Activated CD4-positive, alpha-beta T cell treated with anti-CD3 and anti-CD28 coated beads, Interleukin-2, amount 50 U/mL, for 1 hour (primary cell): ENCODE data around the gene PIM3.
A peak's percentile ranks its signal among the peaks of the same experiment; 100 is the strongest.

Experiments used
- DNase-seq: peaks from one replicate; pipeline ENCODE4 v3.0.0-alpha.2; 2020

PIM3 gene

DNA sequence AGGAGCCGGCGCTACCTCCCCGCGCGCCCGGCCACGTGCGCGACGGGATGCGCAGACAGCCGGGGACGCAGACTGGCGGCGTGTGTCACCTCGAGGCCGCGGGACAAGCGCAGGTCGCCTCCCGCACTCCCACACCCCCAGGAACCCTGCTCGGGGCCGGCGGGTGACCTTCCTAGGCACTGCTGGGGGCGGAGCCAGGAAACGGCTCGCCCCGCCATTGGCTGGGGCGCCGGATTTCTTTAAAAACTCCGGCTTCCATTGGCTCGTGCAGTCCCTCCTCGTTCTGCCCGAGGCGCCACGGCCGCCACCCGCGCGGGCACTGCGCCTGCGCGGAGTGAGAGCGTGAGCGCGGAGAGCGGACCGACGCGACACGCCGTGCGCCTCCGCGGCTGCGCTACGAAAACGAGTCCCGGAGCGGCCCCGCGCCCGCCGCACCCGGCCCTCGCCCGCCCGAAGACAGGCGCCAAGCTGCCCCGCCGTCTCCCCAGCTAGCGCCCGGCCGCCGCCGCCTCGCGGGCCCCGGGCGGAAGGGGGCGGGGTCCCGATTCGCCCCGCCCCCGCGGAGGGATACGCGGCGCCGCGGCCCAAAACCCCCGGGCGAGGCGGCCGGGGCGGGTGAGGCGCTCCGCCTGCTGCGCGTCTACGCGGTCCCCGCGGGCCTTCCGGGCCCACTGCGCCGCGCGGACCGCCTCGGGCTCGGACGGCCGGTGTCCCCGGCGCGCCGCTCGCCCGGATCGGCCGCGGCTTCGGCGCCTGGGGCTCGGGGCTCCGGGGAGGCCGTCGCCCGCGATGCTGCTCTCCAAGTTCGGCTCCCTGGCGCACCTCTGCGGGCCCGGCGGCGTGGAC is at the start of gene PIM3:
Gene PIM3, plus strand, starts transcription at position 614 of the 846 bp plus-strand sequence. Its CDS starts 176 bp downstream, at position 790.
- peak; percentile 86 for DNase-seq

DNA sequence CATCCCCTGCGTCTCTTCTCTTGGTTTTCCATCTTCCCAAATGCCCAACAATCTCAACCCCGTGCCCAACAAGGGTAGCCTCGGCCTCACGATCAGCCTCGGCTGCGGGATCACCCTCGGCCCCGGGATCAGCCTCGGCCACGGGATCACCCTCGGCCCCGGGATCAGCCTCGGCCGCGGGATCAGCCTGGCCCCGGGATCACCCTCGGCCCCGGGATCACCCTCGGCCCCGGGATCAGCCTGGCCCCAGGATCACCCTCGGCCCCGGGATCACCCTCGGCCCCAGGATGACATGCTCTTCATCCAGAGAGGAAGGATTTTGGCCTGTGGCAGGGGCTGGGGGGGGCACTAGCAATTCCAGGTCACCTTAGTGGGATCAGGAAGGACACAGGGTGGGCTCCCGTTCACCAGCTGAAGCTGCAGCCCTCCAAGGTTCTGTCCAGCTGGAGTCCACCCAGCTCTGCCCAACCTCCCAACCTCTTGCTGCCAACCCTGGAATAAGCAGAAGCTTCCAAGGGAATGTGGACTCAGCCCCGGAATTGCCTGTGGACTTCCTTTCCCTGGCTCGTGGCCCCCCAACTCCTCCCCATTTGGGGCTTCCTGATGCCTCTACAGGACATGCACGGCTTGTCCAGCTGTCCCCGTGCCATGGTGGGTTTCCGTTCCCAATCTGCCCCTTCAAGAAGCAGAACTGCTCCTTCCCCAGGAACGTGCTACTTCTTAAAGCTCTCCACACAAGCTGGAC is 48.5 kb upstream of the PIM3 start:
- DNase-seq: no peak

DNA sequence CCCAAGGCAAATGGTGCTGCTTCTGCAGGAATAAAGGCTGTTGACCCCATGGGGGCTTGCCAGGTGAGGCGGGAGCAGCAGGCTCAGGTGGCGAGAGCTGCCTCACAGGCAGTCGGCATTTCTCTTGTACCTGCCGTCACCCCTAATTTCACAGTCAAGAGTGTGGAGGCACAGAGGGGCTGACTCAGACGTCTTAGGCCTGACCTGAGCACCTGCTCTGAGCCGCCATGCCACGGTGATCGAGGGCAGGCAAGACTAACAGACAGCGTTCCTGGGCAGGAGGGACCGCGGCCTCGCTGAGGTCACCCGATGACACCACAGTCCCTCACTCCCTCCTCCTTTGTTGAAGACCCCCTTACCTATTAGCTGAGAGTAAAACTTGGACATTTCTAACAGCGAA is 47.5 kb upstream of the PIM3 start:
- DNase-seq: no peak

DNA sequence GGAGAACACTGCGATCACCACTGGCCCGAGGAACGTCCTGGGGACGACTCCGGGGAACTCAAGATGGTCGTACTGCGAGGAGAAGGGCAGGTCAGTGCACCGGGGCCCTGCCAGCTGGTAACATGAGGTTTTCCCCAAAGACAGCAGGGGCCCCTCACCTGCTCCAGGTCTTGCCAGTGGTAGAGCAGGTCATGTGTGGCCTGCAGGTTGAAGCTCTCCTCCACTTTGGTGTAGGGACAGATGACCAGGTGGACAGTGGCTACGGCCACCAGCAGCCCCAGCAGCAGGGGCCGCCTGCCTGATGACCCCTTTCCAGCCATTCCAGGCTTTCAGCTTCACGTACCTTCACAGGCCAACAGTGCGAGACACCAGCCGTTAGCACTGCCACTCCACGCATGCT is 47.1 kb upstream of the PIM3 start:
- no peak for DNase-seq

DNA sequence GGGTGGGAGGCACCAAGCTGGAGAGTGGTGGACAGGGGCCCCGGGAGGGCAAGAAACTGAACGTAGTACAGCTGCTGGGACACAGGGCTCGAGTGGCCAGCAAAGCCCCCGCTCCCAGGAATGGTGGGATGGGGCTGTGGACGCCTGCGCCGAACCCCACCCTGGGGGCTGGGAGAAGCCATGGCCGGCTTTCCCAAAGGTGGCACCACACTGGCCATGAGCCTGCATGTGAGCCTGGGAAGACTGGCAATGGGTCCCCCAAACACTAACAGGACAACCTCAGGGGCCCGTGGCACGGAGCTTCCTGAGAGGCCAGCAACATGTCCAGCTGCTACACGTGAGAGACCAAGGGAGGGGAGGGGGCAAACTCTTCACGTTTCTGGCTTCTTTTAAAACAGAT is 46.3 kb upstream of the PIM3 start:
- no peak for DNase-seq

DNA sequence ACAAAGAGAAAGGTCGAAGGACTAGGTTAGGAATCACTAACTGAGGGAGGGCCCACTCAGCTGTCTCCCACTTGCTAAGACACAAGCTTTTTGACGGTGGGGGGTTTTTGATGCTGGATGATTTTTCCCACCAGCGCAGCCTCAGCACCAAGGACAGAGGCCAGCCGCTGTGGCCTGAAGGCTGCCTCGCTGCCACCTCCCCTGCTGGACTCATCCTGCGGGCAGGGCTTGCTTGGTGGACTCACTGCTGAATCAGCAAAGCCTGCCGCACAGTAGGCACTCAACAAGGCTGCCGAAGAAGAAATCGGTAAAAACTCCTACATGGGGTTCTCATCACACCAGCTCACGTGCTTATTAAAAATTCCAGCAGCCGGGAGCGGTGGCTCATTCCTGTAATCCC is 45.0 kb upstream of the PIM3 start:
- DNase-seq: no peak

DNA sequence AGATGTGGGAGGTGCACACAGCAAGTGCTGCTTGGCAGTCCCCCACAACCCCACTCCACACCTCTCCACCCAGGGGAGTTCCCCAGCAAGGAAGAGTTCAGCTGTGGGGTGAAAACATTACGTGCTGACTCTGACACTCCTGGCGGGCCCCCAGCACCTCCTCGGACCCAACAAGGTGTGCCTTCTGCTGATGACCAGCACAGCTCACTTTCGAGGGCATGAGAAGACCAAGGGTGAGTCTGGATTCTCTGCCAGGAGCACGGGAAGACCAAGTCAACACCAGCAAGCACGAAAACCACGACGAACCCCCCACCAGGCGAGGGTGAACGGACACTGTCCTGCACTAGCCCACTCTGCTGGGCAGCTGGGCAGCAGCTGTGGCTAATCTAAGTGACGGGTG is 43.7 kb upstream of the PIM3 start:
- DNase-seq: no peak

DNA sequence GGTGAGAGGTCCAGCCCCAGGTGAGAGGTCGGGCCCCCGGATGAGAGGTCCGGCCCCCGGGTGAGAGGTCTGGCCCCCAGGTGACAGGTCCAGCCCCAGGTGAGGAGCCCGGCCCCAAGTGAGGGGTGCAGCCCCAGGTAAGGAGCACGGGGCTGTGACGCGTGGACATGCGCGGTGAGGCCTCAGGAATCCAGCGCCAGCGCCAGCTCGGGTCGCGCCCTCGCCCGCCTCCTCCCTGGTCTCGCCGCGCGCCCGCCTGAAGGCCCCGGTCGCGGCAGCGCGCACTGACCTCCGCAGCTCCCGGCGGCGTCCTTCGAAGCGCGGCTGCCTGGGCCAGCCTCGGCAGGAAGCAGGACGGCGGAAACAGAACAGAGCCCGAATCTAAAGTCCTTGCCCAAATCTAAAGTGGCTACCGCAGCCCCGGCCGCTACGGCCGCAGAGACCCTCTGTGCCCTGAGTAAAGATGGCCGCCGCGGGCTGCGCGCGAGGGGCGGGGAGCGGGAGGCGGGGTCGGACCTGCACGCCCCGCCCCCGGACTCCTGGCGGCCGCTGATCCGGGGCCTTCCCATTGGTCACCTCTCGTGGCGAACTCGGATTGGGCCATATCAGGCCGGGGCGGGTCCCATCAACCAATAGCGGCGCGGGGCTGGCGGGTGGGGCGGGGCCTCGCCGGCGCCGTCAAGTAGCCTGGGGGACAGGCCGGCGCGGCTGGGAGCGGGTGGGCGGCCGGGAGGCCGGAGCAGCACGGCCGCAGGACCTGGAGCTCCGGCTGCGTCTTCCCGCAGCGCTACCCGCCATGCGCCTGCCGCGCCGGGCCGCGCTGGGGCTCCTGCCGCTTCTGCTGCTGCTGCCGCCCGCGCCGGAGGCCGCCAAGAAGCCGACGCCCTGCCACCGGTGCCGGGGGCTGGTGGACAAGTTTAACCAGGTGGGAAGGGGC is 42.3 kb upstream of the PIM3 start, which contains the start of the genes ALG12 and CRELD2:
Gene ALG12, minus strand, starts transcription at position 465 of the 937 bp plus-strand sequence. CDS start 4,673 bp downstream, outside the sequence.
Gene CRELD2, plus strand, starts transcription at position 661 of the 937 bp plus-strand sequence. Its CDS starts 136 bp downstream, at position 797.
- peak; percentile 96 for DNase-seq

DNA sequence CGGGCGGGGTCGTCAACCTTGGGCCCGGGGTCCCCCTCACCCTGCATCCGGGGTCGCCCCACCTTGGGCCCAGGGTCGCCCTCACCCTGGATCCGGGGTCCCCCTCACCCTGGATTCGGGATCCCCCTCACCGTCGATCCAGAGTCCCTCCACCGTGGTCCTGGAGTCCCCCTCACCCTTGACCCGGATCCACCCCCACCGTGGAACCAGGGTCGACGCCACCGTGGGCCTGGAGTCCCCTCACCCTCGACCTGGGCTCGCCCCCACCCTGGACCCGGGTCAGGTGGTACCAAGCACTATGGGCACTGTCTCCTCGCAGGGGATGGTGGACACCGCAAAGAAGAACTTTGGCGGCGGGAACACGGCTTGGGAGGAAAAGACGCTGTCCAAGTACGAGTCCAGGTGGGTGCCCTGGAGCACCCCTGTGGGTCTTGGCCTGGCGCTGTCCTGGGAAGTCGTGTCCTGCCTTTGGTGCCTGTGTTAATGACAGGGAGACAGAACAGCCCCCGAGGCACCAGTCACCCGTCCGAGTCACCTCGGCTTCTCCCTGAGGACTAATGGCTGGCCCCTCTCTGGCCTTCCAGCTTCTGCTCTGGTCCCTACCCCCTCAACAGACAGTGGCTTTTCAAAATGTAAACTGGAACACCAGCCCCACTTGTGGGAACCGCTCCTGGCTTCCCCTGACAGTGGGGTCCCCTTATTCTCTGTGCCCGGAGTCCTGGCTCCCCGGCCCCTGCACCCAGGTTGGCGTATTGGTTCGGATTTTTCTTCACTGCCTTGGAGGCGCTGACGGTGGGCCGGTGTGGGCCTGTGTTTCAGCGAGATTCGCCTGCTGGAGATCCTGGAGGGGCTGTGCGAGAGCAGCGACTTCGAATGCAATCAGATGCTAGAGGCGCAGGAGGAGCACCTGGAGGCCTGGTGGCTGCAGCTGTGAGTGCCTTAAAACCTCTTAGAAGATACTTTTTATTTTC is 41.4 kb upstream of the PIM3 start:
- no peak for DNase-seq

DNA sequence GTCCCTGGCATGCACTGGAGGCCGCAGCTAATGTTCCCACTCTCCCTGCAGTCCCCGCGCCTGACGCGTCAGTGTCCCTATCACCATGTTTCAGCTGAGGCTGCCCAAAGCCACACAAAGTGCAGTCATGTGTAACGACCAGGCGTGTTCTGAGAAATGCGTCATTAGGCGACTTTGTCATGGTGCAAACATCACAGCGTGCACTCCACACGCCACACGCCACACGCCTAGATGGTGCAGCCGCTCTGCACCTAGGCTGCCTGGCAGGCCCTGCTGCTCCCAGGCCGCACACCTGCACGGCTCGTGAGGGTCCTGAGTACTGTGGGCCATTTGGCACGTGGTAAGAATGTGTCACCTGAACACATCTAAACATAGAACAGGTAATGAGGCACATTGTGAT is 39.7 kb upstream of the PIM3 start:
- no peak for DNase-seq

DNA sequence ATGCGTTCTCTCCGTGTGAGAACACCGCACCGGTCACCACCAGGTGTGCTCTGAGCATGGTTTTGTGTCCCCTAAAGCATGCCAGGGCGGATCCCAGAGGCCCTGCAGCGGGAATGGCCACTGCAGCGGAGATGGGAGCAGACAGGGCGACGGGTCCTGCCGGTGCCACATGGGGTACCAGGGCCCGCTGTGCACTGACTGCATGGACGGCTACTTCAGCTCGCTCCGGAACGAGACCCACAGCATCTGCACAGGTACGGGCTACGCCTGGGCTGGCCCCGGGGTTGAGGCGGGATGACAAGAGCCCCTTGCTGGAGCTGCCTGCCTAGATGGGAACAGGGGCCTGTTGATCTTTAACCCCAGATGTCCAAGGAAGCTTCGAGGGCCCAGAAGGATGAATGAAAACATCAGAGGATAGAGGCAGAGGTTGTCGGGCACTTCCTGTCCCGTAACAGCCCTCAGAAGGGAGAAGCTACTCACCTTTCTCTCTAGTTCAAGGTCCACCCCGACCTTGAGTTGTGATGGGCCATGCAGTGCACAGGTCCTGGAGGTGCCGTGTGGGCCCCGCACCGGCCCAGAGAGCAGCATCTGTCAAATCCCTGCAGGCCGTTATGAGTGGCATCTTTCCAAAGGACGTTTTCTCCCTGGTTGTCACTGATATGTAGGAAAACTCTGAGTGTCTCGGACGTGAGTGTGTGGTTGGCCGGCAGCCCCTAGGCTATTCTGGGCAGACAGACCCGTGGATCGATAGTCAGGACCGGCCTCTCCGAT is 38.9 kb upstream of the PIM3 start:
- DNase-seq: no peak

DNA sequence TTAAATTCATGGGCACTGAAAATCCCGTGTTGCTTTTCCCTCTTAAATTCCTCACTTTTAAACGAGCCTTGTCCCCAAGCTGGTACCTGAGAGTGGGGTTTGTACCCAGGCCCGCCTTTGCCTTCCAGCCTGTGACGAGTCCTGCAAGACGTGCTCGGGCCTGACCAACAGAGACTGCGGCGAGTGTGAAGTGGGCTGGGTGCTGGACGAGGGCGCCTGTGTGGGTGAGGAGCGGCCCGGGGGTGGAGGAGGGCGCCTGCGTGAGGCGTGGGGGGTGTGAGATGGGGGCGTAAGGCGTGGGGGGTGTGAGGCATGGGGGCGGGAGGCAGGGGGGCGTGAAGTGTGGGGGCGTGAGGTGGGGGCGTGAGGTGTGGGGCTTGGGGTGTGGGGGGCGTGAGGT is 38.1 kb upstream of the PIM3 start:
- no peak for DNase-seq

DNA sequence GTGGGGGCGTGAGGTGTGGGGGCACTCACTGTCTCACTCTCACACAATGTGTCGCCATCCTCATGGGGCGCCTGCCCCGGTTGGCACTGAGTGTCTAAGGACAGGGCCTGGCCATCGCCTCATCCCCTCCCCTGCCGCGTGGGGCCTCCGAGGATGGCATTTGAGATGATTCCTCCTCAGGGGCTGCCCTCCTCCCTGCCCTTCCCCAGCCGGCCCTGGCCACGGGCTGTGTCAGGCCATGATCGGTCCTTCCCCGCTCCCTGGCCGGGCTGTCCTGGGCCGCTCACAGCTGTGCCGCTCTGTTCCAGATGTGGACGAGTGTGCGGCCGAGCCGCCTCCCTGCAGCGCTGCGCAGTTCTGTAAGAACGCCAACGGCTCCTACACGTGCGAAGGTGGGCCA is 37.6 kb upstream of the PIM3 start:
- no peak for DNase-seq

DNA sequence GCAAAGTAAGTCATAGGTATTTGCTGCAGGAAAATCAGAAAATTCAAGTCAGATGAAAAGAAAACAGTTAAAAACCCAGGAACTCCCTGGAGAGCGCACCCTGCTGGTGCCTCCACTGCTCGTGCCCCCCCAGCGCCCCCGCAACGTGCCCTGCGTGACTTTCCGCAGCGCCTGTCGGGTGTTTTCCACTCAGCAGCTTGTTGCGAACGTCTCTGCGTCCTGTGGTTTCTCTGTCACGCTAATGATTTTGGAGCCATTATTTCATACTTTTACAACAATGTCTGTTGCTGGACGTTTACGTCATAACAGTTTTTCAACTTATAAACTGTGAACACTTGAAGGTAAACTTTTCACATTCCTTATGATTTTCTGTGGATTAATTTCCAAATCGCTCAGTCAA is 37.1 kb upstream of the PIM3 start:
- DNase-seq: no peak

DNA sequence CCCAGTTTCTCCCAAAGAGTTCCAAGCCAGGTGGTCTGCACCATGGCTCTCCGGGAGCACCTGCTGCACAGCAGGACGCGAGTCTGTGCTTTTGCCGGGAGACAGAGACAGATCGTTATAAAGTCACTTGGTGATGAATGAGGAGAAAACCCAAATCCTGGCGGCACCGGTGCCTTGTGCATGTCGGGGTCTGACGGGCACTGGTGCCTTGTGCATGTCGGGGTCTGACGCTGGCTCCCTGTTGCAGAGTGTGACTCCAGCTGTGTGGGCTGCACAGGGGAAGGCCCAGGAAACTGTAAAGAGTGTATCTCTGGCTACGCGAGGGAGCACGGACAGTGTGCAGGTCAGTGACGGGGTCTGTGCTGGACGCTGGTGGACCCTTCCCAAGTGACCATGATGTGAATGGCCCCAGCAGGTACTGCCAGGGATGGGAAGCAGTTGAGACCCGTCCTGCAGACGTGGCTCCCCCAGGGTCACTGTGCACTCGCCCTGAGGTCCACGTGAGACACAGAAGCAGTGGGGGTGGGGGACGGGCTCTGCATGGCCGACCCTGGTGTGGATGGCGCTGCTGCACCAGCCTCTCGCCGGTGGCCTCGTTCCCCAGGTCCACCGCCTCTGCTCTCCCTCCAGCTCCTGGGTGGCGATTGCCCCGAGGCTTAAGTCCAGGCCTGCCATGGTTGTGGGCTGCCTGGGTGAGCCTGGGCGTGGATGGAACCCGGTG is 36.3 kb upstream of the PIM3 start:
- DNase-seq: no peak

DNA sequence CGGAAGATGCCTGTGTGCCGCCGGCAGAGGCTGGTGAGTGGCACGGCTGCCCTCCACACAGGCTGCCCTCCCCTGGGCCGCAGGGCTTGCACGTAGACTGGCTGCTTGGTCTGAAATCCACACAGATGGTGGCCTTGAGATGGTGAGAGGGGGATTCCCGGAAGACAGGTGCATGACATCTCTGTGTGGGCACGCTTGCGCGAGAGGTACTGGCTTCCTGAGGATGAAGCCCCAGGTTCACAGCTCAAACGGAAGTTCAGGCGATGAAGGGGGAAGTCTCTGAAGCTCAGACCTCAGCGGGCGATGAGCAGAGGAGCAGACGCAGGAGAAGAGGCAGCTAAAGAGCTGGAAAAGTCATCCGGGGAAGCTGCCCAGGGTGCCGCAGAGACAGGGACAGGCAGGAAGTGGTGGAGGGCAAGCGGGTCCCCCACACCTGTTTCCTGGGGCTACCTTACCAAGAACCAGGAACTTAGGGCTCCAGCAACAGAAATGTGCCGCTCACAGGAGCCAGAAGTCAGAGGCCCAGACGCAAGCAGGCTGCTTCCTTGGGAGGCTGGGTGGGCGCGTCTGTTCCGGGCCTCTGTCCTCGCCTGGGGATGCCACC is 34.9 kb upstream of the PIM3 start:
- peak; percentile 68 for DNase-seq

DNA sequence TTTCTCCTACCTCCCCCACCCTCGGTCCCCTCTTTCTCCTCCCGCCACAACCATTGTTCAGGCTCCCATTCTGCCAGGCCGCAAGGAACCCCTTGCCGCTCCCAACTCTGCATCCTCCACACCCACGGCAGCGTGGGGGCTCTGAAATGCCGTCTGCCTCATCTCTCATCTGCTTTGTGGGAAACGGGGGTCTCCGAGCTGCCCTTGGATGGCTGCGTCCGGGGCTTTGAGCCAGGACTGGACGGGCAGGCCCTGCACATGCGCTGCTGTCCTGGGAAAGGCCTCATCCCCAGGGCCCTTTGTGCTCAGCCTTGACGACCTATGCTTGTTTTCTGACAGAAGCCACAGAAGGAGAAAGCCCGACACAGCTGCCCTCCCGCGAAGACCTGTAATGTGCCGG is 33.7 kb upstream of the PIM3 start:
- DNase-seq: no peak

DNA sequence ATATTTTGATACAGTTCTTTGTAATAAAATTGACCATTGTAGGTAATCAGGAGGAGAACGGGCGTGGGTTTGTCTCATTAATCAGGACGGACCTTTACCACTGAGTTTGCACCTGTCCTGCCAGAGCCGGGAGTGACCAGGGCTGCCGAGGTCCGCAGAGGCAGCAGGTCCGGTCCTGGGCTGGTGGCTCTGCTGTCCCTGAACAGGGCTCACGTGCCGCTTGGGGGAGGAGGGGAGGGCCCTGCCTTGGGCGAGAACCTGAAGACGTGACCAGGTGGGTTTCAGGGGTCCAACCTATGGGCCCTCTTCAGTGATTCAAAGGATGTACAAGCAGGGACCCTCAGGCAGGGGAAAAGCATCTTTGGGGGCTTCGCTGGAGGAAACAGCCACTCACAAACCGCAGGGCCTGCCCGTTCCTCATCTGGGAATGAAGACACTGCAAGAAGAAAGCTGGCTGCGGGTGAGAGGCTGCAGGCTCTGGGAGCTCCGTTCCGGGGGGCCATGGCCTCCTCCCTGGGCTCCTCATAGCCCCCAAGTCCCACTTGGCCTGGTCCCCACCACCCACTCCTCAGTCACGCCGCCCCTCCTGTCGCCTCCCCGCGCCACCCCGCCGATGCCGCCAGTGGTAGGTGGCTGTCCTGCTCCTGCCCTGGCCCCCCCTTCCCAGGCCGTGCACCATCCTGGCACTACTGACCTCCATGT is 32.9 kb upstream of the PIM3 start:
- DNase-seq: no peak

DNA sequence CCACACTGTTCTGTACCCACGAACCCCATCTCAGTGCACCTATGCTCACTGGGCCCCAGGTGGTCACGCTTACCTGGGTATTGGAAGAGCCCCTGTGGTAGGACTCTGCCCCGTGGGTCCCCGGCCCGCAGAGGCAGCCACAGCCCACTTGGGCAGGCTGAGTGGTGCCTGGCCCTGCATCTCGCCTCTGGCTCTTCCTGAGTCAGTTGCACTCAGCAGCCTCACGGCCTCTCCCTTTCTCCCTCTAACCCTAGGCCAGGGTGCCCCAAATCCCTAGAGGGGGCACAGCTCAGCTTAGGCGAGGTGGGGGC is 32.4 kb upstream of the PIM3 start:
- no peak for DNase-seq
